Esophagus muscularis mucosa (tissue), 4 donors: ENCODE results near the gene HS2ST1. TPM values are rescaled to one million over a fixed set of nuclear protein-coding genes. Genes with fewer than 3 reads are reported as not detected.

ENCODE experiments used
- DNase-seq: peaks from one replicate; pipeline ENCODE4 v3.0.0-alpha.2; 2017; ENCODE audit errors: extremely low spot score
- H3K27ac ChIP-seq, 4 donors: fragments of 200-600 bp; sonication (generic); replicated peaks in 1 of 4; 1 replicate in 3 of 4; 2 replicates in 1 of 4; pipeline ENCODE4 v1.5.1; 2016 to 2019; ENCODE audit warnings: mild to moderate bottlenecking in 1 of 4
- H3K27me3 ChIP-seq, 4 donors: fragments of 200-600 bp; sonication (generic); one replicate each; pipeline versions ENCODE4 v1.5.1 to v1.6.0; 2016 to 2019
- H3K36me3 ChIP-seq, 4 donors: fragments of 200-600 bp; sonication (generic); one replicate each; pipeline ENCODE4 v1.5.1; 2016 to 2019
- H3K4me1 ChIP-seq, 4 donors: fragments of 200-600 bp; sonication (generic); one replicate each; pipeline ENCODE4 v1.5.1; 2016 to 2019
- H3K4me3 ChIP-seq, 4 donors: fragments of 200-600 bp; sonication (generic); 1 replicate in 2 of 4; 2 replicates in 2 of 4; pipeline ENCODE4 v1.5.1; 2016 to 2019; ENCODE audit warnings: mild to moderate bottlenecking in 4 of 4, moderate library complexity in 1 of 4
- H3K9me3 ChIP-seq, 4 donors: fragments of 200-600 bp; sonication (generic); 1 replicate in 3 of 4; 2 replicates in 1 of 4; pipeline ENCODE4 v1.5.1; 2016 to 2019
- CTCF ChIP-seq, 3 experiments: fragments of 200-600 bp in 2 of 3; fragments of 450-650 bp in 1 of 3; sonication (generic) in 2 of 3; IDR thresholded peaks; one replicate each; pipeline ENCODE4 v1.5.1; 2017 to 2019; ENCODE audit warnings: antibody characterized with exemption in 3 of 3, mild to moderate bottlenecking in 2 of 3, moderate library complexity in 1 of 3
- EP300 ChIP-seq: sonication (generic); formaldehyde crosslinking; IDR thresholded peaks from one replicate; pipeline ENCODE4 v1.6.1; 2017; ENCODE audit warnings: antibody characterized with exemption
- POLR2A ChIP-seq: fragments of 450-650 bp; IDR thresholded peaks from one replicate; pipeline ENCODE4 v1.6.1; 2017; ENCODE audit warnings: antibody characterized with exemption, moderate library complexity, mild to moderate bottlenecking, low read depth
- POLR2AphosphoS5 ChIP-seq, 2 donors: sonication (generic); formaldehyde crosslinking; IDR thresholded peaks; one replicate each; pipeline ENCODE4 v1.6.1; 2017; ENCODE audit warnings: antibody characterized with exemption in 2 of 2
- WGBS: methylation state at CpG from one replicate; pipeline ENCODE4 v1.1.5; 2018; 5-methylcytosine and 5-hydroxymethylcytosine counted together
- intact Hi-C: fragments of 100-400 bp; cut with DNase I; formaldehyde crosslinking; loops from one replicate; pipeline ENCODE4 v1.15.1; 2023
- total RNA-seq, 4 donors: library from RNA; depleted of rRNA; stranded (reverse); fragments of >200 nt; gene quantifications; one replicate each; pipeline versions ENCODE4 v1.1.0 to v1.2.1, GENCODE V29; 2016

The HS2ST1 gene
- total RNA-seq, 4 donors from 2014 or later, result 8.5 to 11.6 (median 9.4) TPM

DNA sequence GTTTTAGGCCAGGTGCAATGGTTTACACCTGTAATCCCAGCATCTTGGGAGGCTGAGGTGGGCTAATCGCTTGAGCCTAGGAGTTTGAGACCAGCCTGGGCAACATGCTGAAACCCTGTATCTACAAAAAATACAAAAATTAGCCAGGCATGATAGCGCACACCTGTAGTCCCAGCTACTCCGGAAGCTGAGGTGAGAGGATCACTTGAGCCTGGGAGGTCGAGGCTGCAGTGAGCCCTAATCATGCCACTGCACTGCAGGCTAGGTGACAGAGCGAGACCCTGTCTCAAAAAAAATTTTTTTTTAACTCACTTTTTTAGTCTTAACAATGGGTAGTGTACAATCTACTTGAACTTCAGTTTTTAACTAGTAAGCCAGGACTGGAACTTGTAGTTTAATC is 137.5 kb downstream of the HS2ST1 start:
- peaks cover 0 to 2% (median 0%) of the 10 kb centered on the region in 4 donors for H3K9me3 ChIP-seq
- H3K4me3 ChIP-seq, result no peak overlapping the region
- intact Hi-C loops, result no loop called here
- no peak for DNase-seq
- H3K27me3 ChIP-seq, result no peaks in the 10 kb centered on the region
- H3K27ac ChIP-seq, result no peak overlapping the region
- no peaks in the 10 kb centered on the region for H3K4me1 ChIP-seq
- H3K36me3 ChIP-seq, result no peaks in the 10 kb centered on the region
- TF ChIP-seq POLR2AphosphoS5 (IDR thresholded peaks at IDR 0.05), result no peak
- TF ChIP-seq POLR2A, result no peak
- no peak for TF ChIP-seq CTCF (IDR thresholded peaks at IDR 0.05)
- no peak for TF ChIP-seq EP300
- 99% methylated on average over 5 of the region's 5 CpGs for WGBS

GRCh38 chr1:87052400-87052799 is 138.0 kb downstream of the HS2ST1 start:
- no peak overlapping the region for H3K27ac ChIP-seq
- H3K4me1 ChIP-seq, result no peaks in the 10 kb centered on the region
- no peak overlapping the region for H3K4me3 ChIP-seq
- TF ChIP-seq POLR2A (no peak), CTCF (IDR thresholded peaks at IDR 0.05) (no peak), EP300 (no peak), POLR2AphosphoS5 (IDR thresholded peaks at IDR 0.05) (no peak)
- intact Hi-C loops, result no loop called here
- 92% methylated on average over 3 of the region's 3 CpGs for WGBS
- no peaks in the 10 kb centered on the region for H3K36me3 ChIP-seq
- no peaks in the 10 kb centered on the region for H3K27me3 ChIP-seq
- H3K9me3 ChIP-seq, result peaks cover 0 to 2% (median 0%) of the 10 kb centered on the region in 4 donors
- no peak for DNase-seq

DNA sequence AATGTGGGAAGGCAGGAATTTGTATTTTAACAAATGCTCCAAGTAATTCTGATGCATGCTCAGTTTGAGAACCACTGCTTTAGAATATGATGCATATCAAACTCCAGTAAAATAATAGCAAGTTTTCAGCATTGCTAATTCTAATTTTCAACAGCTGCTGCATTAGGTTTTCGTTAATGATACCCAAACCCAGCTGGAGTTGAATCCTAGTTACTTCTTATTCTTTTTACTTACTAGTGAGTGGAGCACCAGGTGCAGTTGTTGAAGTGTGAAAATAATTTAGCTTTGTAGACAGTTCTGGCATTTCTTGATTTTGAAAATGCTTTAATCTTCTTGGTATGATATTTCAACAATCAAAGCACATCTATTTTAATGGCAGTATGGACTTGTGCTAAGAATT is 138.5 kb downstream of the HS2ST1 start:
- Histone ChIP-seq H3K4me3 (no peak overlapping the region), H3K36me3 (no peaks in the 10 kb centered on the region), H3K27me3 (no peaks in the 10 kb centered on the region), H3K9me3 (peaks cover 0 to 2% (median 0%) of the 10 kb centered on the region in 4 donors), H3K27ac (no peak overlapping the region), H3K4me1 (peaks cover 0 to 3% (median 0%) of the 10 kb centered on the region in 4 donors)
- DNase-seq, result no peak
- intact Hi-C loops, result no loop called here
- TF ChIP-seq CTCF (IDR thresholded peaks at IDR 0.05) (no peak), EP300 (no peak), POLR2AphosphoS5 (IDR thresholded peaks at IDR 0.05) (no peak), POLR2A (no peak)
- WGBS, result 100% methylated on average over 1 of the region's 1 CpG

- WGBS, result 90% methylated on average over 1 of the region's 1 CpG
- H3K9me3 ChIP-seq, result no peaks in the 10 kb centered on the region
- no peak for DNase-seq
- H3K4me1 ChIP-seq, result peaks cover 0 to 5% (median 0%) of the 10 kb centered on the region in 4 donors
- no peak overlapping the region for H3K4me3 ChIP-seq
- intact Hi-C loops, result no loop called here
- H3K27ac ChIP-seq, result no peak overlapping the region
- no peak for TF ChIP-seq CTCF (IDR thresholded peaks at IDR 0.05)
- TF ChIP-seq POLR2AphosphoS5 (IDR thresholded peaks at IDR 0.05), result no peak
- no peak for TF ChIP-seq EP300
- TF ChIP-seq POLR2A, result no peak
- H3K36me3 ChIP-seq, result no peaks in the 10 kb centered on the region
- no peaks in the 10 kb centered on the region for H3K27me3 ChIP-seq
Measured at GRCh38 chr1:87053446-87053845, 139.0 kb downstream of the HS2ST1 start.

DNA sequence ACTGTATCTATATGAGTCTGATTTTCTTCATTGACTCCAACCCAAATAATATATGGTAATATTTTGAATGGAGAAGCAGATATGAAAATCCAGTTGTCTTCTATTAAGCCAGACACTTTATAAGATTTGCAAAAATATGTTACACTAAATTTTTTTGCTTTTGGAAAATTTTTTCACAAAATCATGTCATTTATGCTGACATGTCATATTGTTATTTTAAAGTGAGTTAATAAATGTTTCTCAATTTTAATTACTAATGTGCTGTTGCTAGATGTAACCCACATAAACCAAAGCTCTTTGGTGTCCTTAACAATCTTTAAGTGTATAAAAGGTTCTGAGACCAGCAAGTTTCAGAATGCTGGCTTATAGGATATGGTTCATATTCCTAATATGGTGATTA is 142.5 kb downstream of the HS2ST1 start:
- intact Hi-C loops, result no loop called here
- TF ChIP-seq POLR2A (no peak), CTCF (IDR thresholded peaks at IDR 0.05) (no peak), POLR2AphosphoS5 (IDR thresholded peaks at IDR 0.05) (no peak), EP300 (no peak)
- Histone ChIP-seq H3K27ac (no peak overlapping the region), H3K4me1 (peaks cover 0 to 5% (median 0%) of the 10 kb centered on the region in 4 donors), H3K4me3 (no peak overlapping the region), H3K36me3 (no peaks in the 10 kb centered on the region), H3K9me3 (no peaks in the 10 kb centered on the region), H3K27me3 (no peaks in the 10 kb centered on the region)
- no peak for DNase-seq
